Lower lobe of right lung (tissue), 2 donors: ENCODE measurements around the gene TMEM132D. TPM values are rescaled to one million over a fixed set of nuclear protein-coding genes. Genes with fewer than 3 reads are reported as not detected.

ENCODE experiments used
- ATAC-seq, 2 donors: fragments of 200-7000 bp; cut with Tn5 transposase; one replicate each; pipeline ENCODE4 v1.9.1; 2020 to 2022; ENCODE audit warnings: mild to moderate bottlenecking in 2 of 2, moderate library complexity in 2 of 2
- DNase-seq: peaks from one replicate; pipeline ENCODE4 v3.0.0-alpha.2; 2020
- H3K27ac ChIP-seq: fragments of 200-600 bp; one replicate; pipeline ENCODE4 v1.8.0; 2022
- H3K27me3 ChIP-seq: fragments of 200-600 bp; one replicate; pipeline ENCODE4 v1.8.0; 2022; ENCODE audit warnings: low read depth
- H3K36me3 ChIP-seq: fragments of 200-600 bp; one replicate; pipeline ENCODE4 v1.8.0; 2022; ENCODE audit warnings: mild to moderate bottlenecking
- H3K4me1 ChIP-seq: fragments of 200-600 bp; one replicate; pipeline ENCODE4 v1.8.0; 2022
- H3K4me3 ChIP-seq: fragments of 200-600 bp; one replicate; pipeline ENCODE4 v1.8.0; 2022; ENCODE audit warnings: mild to moderate bottlenecking
- H3K9me3 ChIP-seq: fragments of 200-600 bp; one replicate; pipeline ENCODE4 v1.8.0; 2022
- CTCF ChIP-seq: fragments of 200-600 bp; IDR thresholded peaks from one replicate; pipeline ENCODE4 v1.8.0; 2022; ENCODE audit warnings: antibody characterized with exemption, mild to moderate bottlenecking
- intact Hi-C: fragments of 100-400 bp; cut with DNase I; formaldehyde crosslinking; loops from one replicate; pipeline ENCODE4 v1.11.0; 2022
- total RNA-seq: library from RNA; stranded (reverse); fragmentation: NEBNext Ultra II Directional; extraction: Animal tissue kit (Norgen Biotek cat#: 25700); gene quantifications from one replicate; pipeline ENCODE4 v1.2.1, GENCODE V29; 2021
- donor health status: DM: no; HTN: yes; CAD: no; lungs with severe emphysema.

The TMEM132D gene
- total RNA-seq, 1 donor from 2014 or later, result 0.06 TPM

GRCh38 chr12:129211862-129212630, 691.8 kb downstream of the TMEM132D start:
- no peaks in the 10 kb centered on the region for H3K9me3 ChIP-seq
- no peaks in the 10 kb centered on the region for H3K27me3 ChIP-seq
- no peaks in the 10 kb centered on the region for H3K4me1 ChIP-seq
- ATAC-seq, result peak; percentile 35 to 57
- no peaks in the 10 kb centered on the region for H3K36me3 ChIP-seq
- no peak for TF ChIP-seq CTCF
- intact Hi-C loops, result no loop called here
- H3K27ac ChIP-seq, result no peak overlapping the region
- no peak overlapping the region for H3K4me3 ChIP-seq
- no peak for DNase-seq

GRCh38 chr12:129208566-129208965, 695.3 kb downstream of the TMEM132D start:
- H3K36me3 ChIP-seq, result no peaks in the 10 kb centered on the region
- no peaks in the 10 kb centered on the region for H3K27me3 ChIP-seq
- no peak overlapping the region for H3K27ac ChIP-seq
- no peaks in the 10 kb centered on the region for H3K9me3 ChIP-seq
- intact Hi-C loops, result no loop called here
- TF ChIP-seq CTCF, result no peak
- DNase-seq (no peak), ATAC-seq (no peak)
- no peak overlapping the region for H3K4me3 ChIP-seq
- no peaks in the 10 kb centered on the region for H3K4me1 ChIP-seq

GRCh38 chr12:129207084-129207483, 696.7 kb downstream of the TMEM132D start:
- no peak for TF ChIP-seq CTCF
- no peak overlapping the region for H3K4me3 ChIP-seq
- no peaks in the 10 kb centered on the region for H3K36me3 ChIP-seq
- H3K27me3 ChIP-seq, result no peaks in the 10 kb centered on the region
- no peak overlapping the region for H3K27ac ChIP-seq
- H3K4me1 ChIP-seq, result no peaks in the 10 kb centered on the region
- intact Hi-C loops, result no loop called here
- no peaks in the 10 kb centered on the region for H3K9me3 ChIP-seq
- DNase-seq, result no peak
- no peak for ATAC-seq

DNA sequence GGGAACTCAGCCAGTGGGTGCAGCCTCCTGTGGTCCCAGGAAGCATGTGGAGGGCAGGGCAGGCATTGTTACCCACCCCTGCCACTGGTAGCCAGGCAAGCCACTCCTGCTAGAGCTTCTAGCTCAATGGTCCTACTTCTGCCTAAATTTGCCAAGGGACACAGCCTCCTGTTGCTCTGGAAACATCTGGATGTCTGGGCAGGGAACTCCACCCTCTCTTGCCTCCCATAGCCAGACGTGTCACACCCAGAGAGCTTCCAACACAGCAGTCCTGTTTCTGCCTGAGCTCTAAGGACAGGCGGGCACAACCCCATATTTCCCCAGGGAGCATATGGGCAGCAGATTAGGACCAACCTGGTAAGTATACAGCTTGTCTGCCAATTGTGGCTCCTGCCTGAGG, 700.4 kb downstream of the TMEM132D start:
- no peak for ATAC-seq
- intact Hi-C loops, result no loop called here

DNA sequence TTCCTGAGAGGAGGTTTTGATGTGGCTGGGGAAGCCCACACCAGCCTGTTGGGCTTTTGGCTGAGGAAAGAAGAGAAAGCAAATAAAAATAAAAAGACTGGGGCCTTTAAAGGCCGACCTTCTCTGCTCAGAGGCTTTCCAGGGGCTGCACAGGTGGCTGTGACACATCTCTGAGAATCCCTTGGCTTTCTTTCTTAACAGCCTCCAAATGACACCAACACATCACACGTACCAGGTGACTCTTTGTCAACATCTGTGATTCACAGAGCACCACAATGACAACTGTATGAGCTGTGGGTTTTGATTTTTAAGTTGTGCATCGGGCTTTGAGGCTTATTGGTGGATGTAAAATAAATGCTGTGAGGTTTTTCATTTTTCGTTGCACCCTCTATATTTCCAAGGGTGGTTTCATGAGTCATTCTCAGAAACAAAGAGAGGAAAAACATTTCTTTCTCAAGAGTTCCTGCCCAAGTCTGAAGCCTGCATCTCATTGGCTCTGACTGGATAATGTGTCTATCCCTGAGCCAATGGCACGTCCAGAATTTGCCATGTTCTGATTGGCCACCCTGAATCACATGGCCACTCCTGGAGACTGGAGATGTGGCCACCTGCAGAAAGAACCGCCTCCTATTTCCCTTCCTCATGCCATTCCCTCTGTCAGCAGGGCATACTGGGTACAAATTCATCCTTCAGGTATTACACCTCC, 701.6 kb downstream of the TMEM132D start:
- Histone ChIP-seq H3K4me1 (no peaks in the 10 kb centered on the region), H3K27ac (no peak overlapping the region), H3K27me3 (no peaks in the 10 kb centered on the region), H3K4me3 (no peak overlapping the region), H3K36me3 (no peaks in the 10 kb centered on the region), H3K9me3 (no peaks in the 10 kb centered on the region)
- ATAC-seq, result no peak
- DNase-seq, result no peak
- intact Hi-C loops, result no loop called here
- no peak for TF ChIP-seq CTCF

More for the DNA sequence above, 700.4 kb downstream of the TMEM132D start:
- no peaks in the 10 kb centered on the region for H3K9me3 ChIP-seq
- no peaks in the 10 kb centered on the region for H3K4me1 ChIP-seq
- no peak for DNase-seq
- no peaks in the 10 kb centered on the region for H3K27me3 ChIP-seq
- H3K27ac ChIP-seq, result no peak overlapping the region
- H3K36me3 ChIP-seq, result no peaks in the 10 kb centered on the region
- TF ChIP-seq CTCF, result no peak
- H3K4me3 ChIP-seq, result no peak overlapping the region
